ENCODE data around the gene CADPS.

Gene CADPS

GRCh38 chr3:62757045-62757444 is 118.2 kb downstream of the CADPS start:
- no peak for DNase-seq (ENCODE audit: extremely low read depth in 1 of 2, low read depth in 1 of 2)

- no peak for DNase-seq (ENCODE audit: extremely low read depth in 1 of 2, low read depth in 1 of 2)
These were observed 119.9 kb downstream of the CADPS start for GRCh38 chr3:62755285-62755684.

GRCh38 chr3:62749657-62750056 is 125.6 kb downstream of the CADPS start:
- no peak for DNase-seq (ENCODE audit: extremely low read depth in 1 of 2, low read depth in 1 of 2)

GRCh38 chr3:62749130-62749529 is 126.1 kb downstream of the CADPS start:
- no peak for DNase-seq (ENCODE audit: extremely low read depth in 1 of 2, low read depth in 1 of 2)

- DNase-seq (ENCODE audit: extremely low read depth in 1 of 2, low read depth in 1 of 2), result no peak
These were observed 137.8 kb downstream of the CADPS start for GRCh38 chr3:62737449-62737848.

GRCh38 chr3:62735510-62735909 is 139.7 kb downstream of the CADPS start:
- DNase-seq (ENCODE audit: extremely low read depth in 1 of 2, low read depth in 1 of 2), result no peak

GRCh38 chr3:62732183-62732904 is 142.9 kb downstream of the CADPS start:
- DNase-seq (ENCODE audit: extremely low read depth in 1 of 2, low read depth in 1 of 2), result no peak

- no peak for DNase-seq (ENCODE audit: extremely low read depth in 1 of 2, low read depth in 1 of 2)
These were observed 147.2 kb downstream of the CADPS start for GRCh38 chr3:62727981-62728380.

- DNase-seq (ENCODE audit: extremely low read depth in 1 of 2, low read depth in 1 of 2), result no peak
These were observed 147.7 kb downstream of the CADPS start for GRCh38 chr3:62727536-62727935.

GRCh38 chr3:62724503-62724902 is 150.7 kb downstream of the CADPS start:
- no peak for DNase-seq (ENCODE audit: extremely low read depth in 1 of 2, low read depth in 1 of 2)

GRCh38 chr3:62723914-62724217 is 151.3 kb downstream of the CADPS start:
- DNase-seq (ENCODE audit: extremely low read depth in 1 of 2, low read depth in 1 of 2), result no peak

GRCh38 chr3:62723166-62723913 is 151.9 kb downstream of the CADPS start:
- DNase-seq (ENCODE audit: extremely low read depth in 1 of 2, low read depth in 1 of 2), result no peak

GRCh38 chr3:62722344-62722743 is 152.9 kb downstream of the CADPS start:
- no peak for DNase-seq (ENCODE audit: extremely low read depth in 1 of 2, low read depth in 1 of 2)

- DNase-seq (ENCODE audit: extremely low read depth in 1 of 2, low read depth in 1 of 2), result no peak
These were observed 156.5 kb downstream of the CADPS start for GRCh38 chr3:62718515-62719320.

- DNase-seq (ENCODE audit: extremely low read depth in 1 of 2, low read depth in 1 of 2), result no peak
These were observed 157.2 kb downstream of the CADPS start for GRCh38 chr3:62718011-62718410.

- DNase-seq (ENCODE audit: extremely low read depth in 1 of 2, low read depth in 1 of 2), result no peak
These were observed 162.5 kb downstream of the CADPS start for GRCh38 chr3:62712746-62713145.

GRCh38 chr3:62710751-62711150 is 164.5 kb downstream of the CADPS start:
- DNase-seq (ENCODE audit: extremely low read depth in 1 of 2, low read depth in 1 of 2), result no peak

GRCh38 chr3:62708638-62709373 is 166.4 kb downstream of the CADPS start:
- DNase-seq (ENCODE audit: extremely low read depth in 1 of 2, low read depth in 1 of 2), result no peak

GRCh38 chr3:62705721-62706120 is 169.5 kb downstream of the CADPS start:
- DNase-seq (ENCODE audit: extremely low read depth in 1 of 2, low read depth in 1 of 2), result no peak

GRCh38 chr3:62703451-62704167 is 171.6 kb downstream of the CADPS start:
- DNase-seq (ENCODE audit: extremely low read depth in 1 of 2, low read depth in 1 of 2), result no peak
